ENCODE measurements around the gene NRBF2.
"Not testable (repeated sequence)": the region's sequence is repeated elsewhere in the genome, so short reads cannot be mapped to it uniquely, and the experiment has no call there.

NRBF2 gene

GRCh38 chr10:63133056-63133820, at the start of gene NRBF2:
NRBF2 (plus strand) TSS chr10:63133328; CDS start chr10:63133471, 143 bp downstream.
- DNase-seq (ENCODE audit: low read depth in 2 of 2) = peak; percentile 91 to 93

DNA sequence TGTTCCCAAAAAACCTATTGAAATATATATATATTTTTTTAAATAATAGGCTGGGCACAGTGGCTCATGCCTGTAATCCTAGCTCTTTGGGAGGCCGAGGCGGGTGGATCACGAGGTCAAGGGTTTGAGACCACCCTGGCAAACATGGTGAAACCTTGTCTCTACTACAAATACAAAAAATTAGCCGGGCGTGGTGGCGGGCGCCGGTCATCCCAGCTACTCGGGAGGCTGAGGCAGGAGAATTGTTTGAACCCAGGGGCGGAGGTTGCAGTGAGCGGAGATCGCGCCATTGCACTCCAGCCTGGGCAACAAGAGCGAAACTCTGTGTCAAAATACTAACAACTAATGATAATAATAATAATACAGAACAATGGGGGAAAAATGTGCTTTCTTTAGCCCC, 49.7 kb upstream of the NRBF2 start:
- DNase-seq (ENCODE audit: low read depth in 2 of 2) = not testable (repeated sequence)

DNA sequence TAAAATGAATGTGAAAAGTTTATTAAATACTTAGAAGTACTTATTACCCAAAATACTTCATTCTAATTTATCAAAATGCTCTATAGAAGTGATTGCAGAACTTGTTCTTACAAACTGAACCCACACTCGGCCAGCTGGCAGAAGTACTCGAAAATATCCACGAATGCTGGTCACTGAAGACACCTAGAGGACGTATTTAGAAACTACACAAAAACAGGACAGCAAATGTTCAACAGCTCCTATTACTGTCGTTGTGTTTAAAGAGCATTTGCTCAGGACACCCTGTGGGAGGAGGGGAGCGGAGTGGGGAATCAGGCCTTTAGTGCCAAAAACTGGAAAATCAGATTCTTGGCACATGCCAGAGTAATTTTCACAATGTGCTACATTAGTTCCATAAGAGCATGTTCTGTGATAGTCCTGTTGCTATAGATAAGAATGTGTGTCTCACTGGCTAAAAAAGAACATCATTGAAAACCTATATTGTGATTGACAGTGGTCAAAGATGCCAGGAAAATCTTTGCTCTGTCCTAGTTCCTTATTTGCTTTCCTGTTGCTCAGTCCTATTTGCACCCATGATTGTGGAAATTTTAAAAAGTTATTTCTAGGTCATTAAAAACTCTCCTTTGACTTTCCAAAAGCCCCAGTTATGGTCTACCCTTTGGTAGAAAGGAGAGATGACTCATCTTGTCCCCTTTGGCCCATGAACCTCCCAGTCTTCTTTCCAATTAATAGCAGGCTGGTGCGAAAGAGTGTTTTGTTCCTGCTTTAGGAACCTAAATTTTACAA, 49.0 kb upstream of the NRBF2 start:
- DNase-seq (ENCODE audit: low read depth in 2 of 2) = no peak

DNA sequence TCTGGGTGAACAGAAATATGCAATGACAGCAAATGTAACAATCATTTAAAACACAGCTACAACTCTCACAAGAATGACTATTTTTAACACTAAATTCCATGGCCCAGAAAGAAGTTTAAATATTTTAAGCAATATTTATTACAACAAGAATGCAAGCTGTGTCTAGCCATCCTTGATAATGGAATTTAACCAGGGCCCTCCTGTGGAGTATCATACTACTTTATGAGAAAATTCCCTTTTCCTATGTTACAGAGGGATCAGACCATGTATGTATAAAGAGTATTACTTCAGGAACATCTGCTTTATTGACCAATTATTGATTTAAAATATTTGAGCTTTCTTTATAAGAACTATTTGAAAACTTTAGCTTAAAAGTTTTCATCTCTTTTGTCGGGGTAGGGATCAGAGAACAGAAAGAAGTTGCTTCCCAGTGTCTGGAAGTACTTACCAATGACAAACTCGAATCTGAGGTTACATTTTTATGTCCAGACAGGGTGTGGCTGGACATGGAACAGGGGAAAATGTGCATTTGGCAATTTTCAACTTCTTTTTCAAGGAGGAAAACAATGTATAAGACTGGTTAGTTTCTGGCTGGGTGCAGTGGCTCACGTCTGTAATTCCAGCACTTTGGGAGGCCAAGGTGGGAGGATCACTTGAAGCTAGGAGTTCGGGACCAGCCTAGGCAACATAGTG, 48.3 kb upstream of the NRBF2 start:
- no peak for DNase-seq (ENCODE audit: low read depth in 2 of 2)

GRCh38 chr10:63093227-63093626, 39.9 kb upstream of the NRBF2 start:
- no peak for DNase-seq (ENCODE audit: low read depth in 2 of 2)

GRCh38 chr10:63094405-63094804, 38.7 kb upstream of the NRBF2 start:
- DNase-seq (ENCODE audit: low read depth in 2 of 2) = no peak

DNA sequence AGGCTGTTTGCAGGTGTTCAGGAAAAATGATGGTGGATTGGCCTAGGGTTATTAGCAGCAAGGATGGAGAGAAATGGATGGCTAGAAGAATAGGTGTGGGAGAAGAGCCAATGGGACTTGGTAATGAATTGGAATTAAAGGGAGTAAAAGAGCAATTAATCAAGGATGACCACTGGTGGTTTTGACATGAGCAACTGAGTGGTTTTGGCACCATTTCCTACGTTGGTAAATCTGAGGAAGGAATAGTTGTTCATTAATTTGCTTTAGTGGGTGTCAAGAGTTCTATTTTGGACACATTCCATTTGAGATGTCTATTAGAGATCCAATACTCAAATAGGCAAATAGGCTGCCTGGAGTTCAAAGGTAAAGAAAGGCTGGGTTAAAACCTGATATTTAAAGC, 38.2 kb upstream of the NRBF2 start:
- no peak for DNase-seq (ENCODE audit: low read depth in 2 of 2)

DNA sequence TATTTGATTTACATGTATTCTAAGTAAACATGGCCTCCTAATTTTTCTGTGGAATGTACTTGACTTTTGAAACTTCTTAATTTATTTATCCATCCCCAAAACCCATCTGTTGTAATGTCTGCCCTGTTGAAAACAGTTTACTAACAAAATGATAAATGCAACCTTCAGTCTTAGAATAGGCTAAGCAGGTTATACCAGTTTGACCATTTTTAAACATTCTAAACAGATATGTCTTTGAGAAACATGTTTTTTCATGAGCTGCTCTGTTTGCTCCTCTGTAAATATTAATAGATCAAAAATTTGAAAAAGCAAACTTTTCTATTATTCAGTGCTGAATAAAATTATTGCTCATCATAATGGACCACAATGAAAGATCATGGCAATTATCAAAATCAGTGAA, 33.4 kb upstream of the NRBF2 start:
- DNase-seq (ENCODE audit: low read depth in 2 of 2) = no peak

DNA sequence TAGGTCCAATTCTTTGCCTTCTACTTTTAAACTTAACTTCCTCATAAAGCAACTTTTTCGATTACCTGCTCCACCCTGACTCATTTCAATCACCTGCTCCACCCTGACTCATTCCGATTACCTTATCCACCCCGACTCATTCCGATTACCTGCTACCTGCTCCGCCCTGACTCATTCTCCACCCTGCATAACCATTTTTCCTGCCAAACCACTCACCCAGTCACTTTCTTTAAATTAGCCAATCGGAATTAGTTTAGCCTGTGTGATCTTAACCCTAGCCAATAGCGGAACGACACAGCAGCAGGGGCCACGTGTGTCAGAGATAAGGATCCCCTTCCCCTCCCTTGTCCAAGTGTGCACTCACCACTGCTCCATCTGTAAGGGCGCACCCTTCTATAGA, 32.0 kb upstream of the NRBF2 start:
- DNase-seq (ENCODE audit: low read depth in 2 of 2) = not testable (repeated sequence)

- not testable (repeated sequence) for DNase-seq (ENCODE audit: low read depth in 2 of 2)
These were observed 30.7 kb upstream of the NRBF2 start for GRCh38 chr10:63102279-63102883.

DNA sequence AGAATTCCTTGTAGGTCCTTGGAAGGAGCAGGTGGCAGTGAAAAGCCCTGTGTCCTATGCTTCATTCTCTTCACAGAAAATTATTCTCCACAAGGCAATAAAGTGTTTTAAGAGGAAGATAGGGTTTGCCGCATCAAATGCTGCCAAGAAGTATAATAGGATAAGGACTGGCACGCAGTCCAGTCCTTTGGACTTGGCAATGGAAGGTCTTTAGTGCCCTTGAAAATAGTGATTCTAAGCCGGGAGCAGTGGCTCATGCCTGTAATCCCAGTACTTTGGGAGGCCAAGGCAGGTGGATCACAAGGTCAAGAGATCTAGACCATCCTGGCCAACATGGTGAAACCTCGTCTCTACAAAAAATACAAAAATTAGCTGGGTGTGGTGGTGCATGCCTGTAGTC, 29.9 kb upstream of the NRBF2 start:
- not testable (repeated sequence) for DNase-seq (ENCODE audit: low read depth in 2 of 2)

- DNase-seq (ENCODE audit: low read depth in 2 of 2) = no peak
These were observed 29.1 kb upstream of the NRBF2 start for GRCh38 chr10:63103971-63104409.

- DNase-seq (ENCODE audit: low read depth in 2 of 2) = no peak
These were observed 27.7 kb upstream of the NRBF2 start for GRCh38 chr10:63105225-63106110.

DNA sequence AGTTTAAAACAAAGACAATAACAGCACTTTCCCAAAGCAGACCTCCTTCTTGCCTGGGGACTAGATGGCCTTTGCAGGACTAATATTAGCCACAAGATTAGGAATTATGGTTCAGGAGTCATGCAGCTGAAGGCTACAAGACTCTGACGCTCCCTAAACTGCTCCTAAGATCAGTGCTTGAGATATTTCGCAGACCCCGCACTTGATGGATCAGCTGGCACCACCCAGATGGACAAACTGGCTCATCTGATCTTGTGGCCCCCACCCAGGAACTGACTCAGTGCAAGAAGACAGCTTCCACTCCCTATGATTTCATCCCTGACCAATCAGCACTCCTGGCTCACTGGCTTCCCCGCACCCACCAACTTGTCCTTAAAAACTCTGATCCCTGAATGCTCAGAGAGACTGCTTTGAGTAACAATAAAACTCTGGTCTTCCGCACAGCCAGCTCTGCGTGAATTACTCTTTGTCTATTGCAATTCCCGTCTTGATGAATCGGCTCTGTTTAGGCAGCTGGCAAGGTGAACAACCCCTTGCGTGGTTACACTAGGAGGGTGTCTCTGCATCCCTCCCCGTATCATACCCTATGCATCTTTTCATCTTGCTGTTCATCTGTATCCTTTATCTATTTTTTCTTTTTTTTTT, 26.9 kb upstream of the NRBF2 start:
- DNase-seq (ENCODE audit: low read depth in 2 of 2) = no peak

DNA sequence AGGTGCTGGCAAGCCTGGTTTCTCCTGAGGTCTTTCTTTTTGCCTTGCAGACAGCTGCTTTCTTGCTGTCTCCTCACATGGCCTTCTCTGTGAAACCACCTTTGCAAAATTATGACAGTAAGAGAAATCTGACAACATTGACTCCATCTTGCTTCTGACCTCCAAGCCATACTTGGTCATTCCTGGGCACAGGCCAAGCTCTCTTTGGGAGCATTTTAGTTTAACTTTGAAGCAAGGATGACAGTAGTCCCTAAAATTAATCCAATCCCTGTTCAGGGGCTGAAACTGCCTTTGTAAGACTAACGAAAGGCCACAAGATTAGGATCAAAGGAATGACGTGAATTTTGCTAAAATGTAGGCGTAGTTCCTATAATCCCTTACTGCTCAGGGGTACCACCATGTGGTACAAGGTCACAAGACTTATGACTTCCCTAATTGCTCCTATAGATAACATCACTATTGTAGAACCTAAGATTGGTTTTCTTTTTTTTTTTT, 25.1 kb upstream of the NRBF2 start:
- DNase-seq (ENCODE audit: low read depth in 2 of 2) = no peak

DNA sequence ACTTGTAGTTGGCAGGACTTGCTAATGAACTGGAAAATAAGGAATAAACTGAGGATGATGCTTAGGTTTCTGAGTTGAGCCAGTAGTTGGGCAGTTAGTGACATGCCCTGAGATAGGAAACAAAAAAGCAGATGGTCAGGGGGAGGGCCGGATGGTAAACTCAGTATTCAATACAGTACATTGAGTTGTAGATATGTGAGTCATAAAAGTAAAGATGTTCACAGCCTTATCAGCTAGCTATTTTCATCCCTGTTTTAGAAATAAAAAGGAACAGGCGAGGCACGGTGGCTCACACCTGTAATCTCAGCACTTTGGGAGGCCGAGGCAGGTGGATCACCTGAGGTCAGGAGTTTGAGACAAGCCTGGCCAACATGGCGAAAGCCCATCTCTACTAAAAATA, 22.2 kb upstream of the NRBF2 start:
- no peak for DNase-seq (ENCODE audit: low read depth in 2 of 2)

- DNase-seq (ENCODE audit: low read depth in 2 of 2) = no peak
These were observed 18.9 kb upstream of the NRBF2 start for GRCh38 chr10:63114031-63114814.

GRCh38 chr10:63115732-63116383, 17.3 kb upstream of the NRBF2 start:
- no peak for DNase-seq (ENCODE audit: low read depth in 2 of 2)

Measured in stimulated activated CD4-positive, alpha-beta T cell treated with anti-CD3 and anti-CD28 coated beads, Interleukin-1b, Interleukin-23, amount 100 ng/mL, for 1 hour (primary cell).